Astrocyte (in vitro differentiated cells and primary cell): ENCODE data around the gene COBL.

Experiments used
- EZH2 ChIP-seq: IDR thresholded peaks from 2 replicates; pipeline ENCODE4 v1.6.1; 2012; ENCODE audit warnings: mild to moderate bottlenecking, low read length, inconsistent platforms; ENCODE audit not compliant: insufficient read depth
- TF ChIP-seq, protein P1 (sequence below): IDR thresholded peaks from 2 replicates; pipeline ENCODE4 v1.5.1; 2011; ENCODE audit warnings: low read depth, mild to moderate bottlenecking, inconsistent platforms, low read length, moderate library complexity; ENCODE audit not compliant: insufficient read depth

DNA sequence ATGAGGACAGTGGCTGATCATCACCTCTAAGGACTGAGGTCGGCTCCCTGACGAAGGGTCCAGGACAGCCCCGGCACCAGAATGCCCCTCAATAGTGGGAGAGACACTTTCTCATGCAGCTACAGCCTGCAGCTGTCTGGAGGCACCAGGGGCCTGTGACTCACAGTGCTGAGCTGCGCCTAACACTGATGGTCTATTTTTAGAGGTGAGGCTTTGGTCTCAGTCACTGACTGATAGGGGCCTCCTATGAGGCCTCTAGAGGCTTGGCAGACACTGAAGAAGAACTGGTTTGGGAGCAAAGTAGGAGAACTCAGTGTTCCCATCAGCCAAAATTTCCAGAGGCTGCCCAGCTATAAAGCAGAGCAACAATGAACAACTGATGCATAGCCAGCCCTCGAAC is 130.1 kb downstream of the COBL start:
- TF ChIP-seq, protein P1, sequence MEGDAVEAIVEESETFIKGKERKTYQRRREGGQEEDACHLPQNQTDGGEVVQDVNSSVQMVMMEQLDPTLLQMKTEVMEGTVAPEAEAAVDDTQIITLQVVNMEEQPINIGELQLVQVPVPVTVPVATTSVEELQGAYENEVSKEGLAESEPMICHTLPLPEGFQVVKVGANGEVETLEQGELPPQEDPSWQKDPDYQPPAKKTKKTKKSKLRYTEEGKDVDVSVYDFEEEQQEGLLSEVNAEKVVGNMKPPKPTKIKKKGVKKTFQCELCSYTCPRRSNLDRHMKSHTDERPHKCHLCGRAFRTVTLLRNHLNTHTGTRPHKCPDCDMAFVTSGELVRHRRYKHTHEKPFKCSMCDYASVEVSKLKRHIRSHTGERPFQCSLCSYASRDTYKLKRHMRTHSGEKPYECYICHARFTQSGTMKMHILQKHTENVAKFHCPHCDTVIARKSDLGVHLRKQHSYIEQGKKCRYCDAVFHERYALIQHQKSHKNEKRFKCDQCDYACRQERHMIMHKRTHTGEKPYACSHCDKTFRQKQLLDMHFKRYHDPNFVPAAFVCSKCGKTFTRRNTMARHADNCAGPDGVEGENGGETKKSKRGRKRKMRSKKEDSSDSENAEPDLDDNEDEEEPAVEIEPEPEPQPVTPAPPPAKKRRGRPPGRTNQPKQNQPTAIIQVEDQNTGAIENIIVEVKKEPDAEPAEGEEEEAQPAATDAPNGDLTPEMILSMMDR: no peak
- no peak for TF ChIP-seq EZH2
